ENCODE data around the gene FBN1.

Gene FBN1

DNA sequence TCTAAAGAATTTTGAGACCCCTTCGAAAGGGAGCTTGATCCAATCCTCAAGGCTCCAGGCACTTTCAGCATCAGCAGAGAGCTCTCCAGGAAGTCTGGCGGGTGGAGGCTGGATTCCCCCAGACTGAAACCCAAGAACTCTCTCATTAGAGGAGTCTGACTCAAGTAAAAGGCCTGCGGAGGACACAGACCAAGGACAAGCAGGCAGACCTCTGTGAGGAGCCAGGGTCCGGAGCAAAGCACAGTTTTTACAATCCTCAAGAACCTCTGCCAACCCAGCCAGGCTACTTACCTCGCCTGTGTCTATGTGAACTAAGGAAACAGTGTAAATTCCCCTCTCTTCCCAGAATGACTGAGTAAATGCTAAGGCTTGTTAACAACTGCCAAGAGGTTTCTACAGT is 86.2 kb downstream of the FBN1 start:
- POLR2A ChIA-PET = interaction anchor here (0.7 to 1.4 kb wide), 2 partner anchors 20 to 86 kb away, joined by 3 to 6 read pairs; partner anchors contain the start of gene FBN1
- CTCF ChIA-PET = interaction anchor here (1.1 kb wide), 1 partner anchor 9 kb away, joined by 3 read pairs; no protein-coding TSS in a partner anchor
- TF ChIP-seq, protein P1, sequence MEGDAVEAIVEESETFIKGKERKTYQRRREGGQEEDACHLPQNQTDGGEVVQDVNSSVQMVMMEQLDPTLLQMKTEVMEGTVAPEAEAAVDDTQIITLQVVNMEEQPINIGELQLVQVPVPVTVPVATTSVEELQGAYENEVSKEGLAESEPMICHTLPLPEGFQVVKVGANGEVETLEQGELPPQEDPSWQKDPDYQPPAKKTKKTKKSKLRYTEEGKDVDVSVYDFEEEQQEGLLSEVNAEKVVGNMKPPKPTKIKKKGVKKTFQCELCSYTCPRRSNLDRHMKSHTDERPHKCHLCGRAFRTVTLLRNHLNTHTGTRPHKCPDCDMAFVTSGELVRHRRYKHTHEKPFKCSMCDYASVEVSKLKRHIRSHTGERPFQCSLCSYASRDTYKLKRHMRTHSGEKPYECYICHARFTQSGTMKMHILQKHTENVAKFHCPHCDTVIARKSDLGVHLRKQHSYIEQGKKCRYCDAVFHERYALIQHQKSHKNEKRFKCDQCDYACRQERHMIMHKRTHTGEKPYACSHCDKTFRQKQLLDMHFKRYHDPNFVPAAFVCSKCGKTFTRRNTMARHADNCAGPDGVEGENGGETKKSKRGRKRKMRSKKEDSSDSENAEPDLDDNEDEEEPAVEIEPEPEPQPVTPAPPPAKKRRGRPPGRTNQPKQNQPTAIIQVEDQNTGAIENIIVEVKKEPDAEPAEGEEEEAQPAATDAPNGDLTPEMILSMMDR (IDR thresholded peaks at IDR 0.05; ENCODE audit: insufficient read depth, low read length, missing control alignments) = no peak
- no peak overlapping the region for H3K4me3 ChIP-seq (ENCODE audit: low read depth, low read length)
- DNase-seq (ENCODE audit: low read depth, low spot score) = peak; percentile 79

DNA sequence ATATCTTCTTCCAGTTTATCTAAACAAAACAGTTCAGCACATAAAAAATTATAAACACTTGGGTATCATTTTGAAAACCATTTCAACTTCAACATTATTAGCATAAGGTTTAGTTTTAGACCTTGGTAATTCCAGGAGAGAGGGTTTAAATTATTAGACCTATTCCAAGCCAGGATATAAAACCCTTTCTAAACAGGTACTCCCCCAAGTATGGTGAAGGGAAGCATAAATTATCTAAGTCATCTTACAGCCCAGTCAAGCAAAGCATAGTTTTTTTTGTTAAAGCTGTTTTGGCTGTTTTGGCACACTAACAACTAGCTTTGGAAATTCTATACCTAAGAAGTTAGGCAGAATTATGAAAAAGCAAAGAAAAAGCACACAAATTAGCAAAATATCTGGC is 87.3 kb downstream of the FBN1 start:
- TF ChIP-seq, protein P1 (IDR thresholded peaks at IDR 0.05; ENCODE audit: insufficient read depth, low read length, missing control alignments) = no peak
- POLR2A ChIA-PET = interaction anchor here (1.4 kb wide), 1 partner anchor 87 kb away, joined by 6 read pairs; the partner anchor contains the start of gene FBN1
- no peak overlapping the region for H3K4me3 ChIP-seq (ENCODE audit: low read depth, low read length)
- CTCF ChIA-PET = no interaction called here
- no peak for DNase-seq (ENCODE audit: low read depth, low spot score)

DNA sequence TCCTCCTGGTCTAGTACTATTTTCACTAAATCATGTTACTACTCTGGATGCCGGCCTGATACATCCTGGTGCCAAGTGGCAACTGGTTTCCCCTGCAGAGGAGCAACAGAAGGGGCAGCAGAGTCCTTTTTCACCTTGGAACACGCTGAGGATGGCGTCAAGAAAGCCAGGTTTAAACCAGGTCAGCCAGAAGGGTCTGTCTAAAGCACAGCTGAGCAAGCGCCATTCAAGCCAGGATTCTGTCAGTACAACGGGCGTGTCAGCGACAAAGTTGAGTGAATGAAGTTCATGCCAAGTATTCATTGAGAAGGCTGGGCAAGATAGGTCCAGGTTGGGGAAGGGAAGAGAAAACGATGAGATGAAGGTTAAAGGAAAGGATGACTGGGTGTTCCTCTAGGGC is 88.2 kb downstream of the FBN1 start:
- no peak for DNase-seq (ENCODE audit: low read depth, low spot score)
- H3K4me3 ChIP-seq (ENCODE audit: low read depth, low read length) = no peak overlapping the region
- ChIA-PET CTCF (no interaction called here), POLR2A (no interaction called here)
- TF ChIP-seq, protein P1 (IDR thresholded peaks at IDR 0.05; ENCODE audit: insufficient read depth, low read length, missing control alignments) = no peak

DNA sequence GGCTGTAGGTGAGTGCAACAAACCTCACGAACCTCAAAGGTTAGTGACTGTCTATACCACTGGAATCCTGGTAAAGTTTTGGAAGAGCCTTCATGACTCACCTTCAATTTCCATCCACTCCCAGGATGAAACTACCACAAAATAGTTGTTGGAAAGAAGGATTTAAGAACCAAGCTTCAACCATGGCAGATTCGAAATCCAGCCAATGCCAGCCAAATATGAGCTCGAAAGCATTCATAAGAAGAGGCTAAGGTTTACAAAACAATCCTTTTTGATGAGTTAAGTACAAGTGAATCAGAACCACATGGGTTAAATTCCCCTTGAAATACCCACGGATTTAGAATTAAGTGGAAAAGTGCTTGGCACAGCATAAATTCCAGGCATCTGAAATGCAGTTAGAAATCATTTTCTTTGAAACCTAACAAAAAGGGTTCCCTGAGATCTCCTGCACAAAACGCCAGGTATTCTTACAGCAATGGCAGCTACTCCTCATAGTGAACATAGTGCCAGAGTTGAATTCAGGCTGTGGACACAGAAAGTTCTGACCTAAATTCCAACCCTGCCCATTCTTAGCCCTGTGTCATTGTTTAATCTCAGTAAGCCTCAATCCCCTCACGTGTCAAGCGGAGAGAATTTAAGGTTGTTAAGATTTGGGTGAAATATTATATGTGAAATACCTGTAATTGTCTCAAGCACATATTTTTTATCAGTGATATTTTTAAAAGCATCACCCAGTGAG is 89.2 kb downstream of the FBN1 start:
- no peak for DNase-seq (ENCODE audit: low read depth, low spot score)
- CTCF ChIA-PET = no interaction called here
- POLR2A ChIA-PET = interaction anchor here (0.7 kb wide), 1 partner anchor 146 kb away, joined by 3 read pairs; no protein-coding TSS in a partner anchor
- TF ChIP-seq, protein P1 (IDR thresholded peaks at IDR 0.05; ENCODE audit: insufficient read depth, low read length, missing control alignments) = no peak
- H3K4me3 ChIP-seq (ENCODE audit: low read depth, low read length) = no peak overlapping the region

DNA sequence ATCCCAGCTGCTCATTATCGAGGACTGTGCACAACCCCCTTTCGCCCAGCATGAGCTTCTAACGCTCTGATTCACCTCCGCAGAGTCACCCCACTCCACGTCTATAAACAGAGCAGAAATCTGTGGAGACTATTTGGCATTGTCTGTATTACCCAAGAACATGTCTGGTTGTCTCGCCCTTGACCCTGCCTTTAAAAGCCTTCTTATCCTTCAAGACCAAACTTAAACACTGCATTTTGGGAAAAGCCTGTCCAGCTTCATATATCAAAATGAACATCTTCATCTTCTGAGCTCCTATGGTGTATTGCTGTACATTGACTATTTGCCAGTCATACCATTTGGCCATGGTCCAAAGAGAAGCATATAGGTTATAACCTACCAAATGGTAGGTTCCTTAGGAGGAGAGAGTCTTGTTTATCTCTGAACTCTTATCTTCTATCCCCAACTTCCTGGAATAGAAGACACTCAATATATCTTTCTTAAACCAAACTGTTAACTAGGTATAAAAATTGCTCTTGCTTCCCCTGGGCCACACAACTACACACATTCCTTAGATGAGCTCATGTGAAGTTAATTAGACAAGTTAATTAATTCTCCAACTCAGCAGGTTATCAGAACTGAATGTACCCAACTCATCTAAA is 90.1 kb downstream of the FBN1 start:
- CTCF ChIA-PET = no interaction called here
- TF ChIP-seq, protein P1 (IDR thresholded peaks at IDR 0.05; ENCODE audit: insufficient read depth, low read length, missing control alignments) = no peak
- peak; percentile 72 for DNase-seq (ENCODE audit: low read depth, low spot score)
- no peak overlapping the region for H3K4me3 ChIP-seq (ENCODE audit: low read depth, low read length)
- POLR2A ChIA-PET = interaction anchor here (1.1 kb wide), 1 partner anchor 11 kb away, joined by 3 read pairs; no protein-coding TSS in a partner anchor

DNA sequence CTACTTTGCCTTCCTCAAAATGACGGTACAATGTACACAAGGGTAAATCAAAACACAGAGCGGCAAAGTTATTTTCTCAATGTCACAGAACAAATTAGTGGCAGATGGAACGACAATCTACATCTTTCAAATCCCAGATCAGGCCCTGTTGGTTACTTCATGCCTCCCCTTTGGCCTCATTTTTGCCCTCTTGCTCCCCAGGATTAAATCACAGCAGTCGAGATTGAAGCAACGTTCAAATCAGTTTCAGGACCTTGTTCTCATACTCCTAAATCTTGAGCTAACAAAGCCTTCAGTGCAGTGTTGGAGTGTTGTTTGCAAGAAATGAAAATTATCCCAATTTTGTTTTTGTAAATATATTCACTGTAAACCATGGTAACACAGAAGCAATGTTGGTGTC is 91.4 kb downstream of the FBN1 start:
- DNase-seq (ENCODE audit: low read depth, low spot score) = no peak
- ChIA-PET POLR2A (interaction anchor here (1.0 kb wide), 1 partner anchor 17 kb away, joined by 3 read pairs; no protein-coding TSS in a partner anchor), CTCF (interaction anchor here (1.0 kb wide), 1 partner anchor 57 kb away, joined by 3 read pairs; no protein-coding TSS in a partner anchor)
- peak overlapping the region; percentile 2; the same call in 1 of the 2 replicates for H3K4me3 ChIP-seq (ENCODE audit: low read depth, low read length)
- TF ChIP-seq, protein P1 (IDR thresholded peaks at IDR 0.05; ENCODE audit: insufficient read depth, low read length, missing control alignments) = no peak

Measured in AG04449 (cell line).